Panc1 (cell line): ENCODE results near the gene ONECUT3. TPM values are rescaled to one million over a fixed set of nuclear protein-coding genes. Genes with fewer than 3 reads are reported as not detected.
A peak's percentile ranks its signal among the peaks of the same experiment; 100 is the strongest.

Experiments
- ATAC-seq: fragments of 200-7000 bp; cut with Tn5 transposase; 2 replicates; pipeline ENCODE4 v1.9.1; 2020; ENCODE audit warnings: mild to moderate bottlenecking, moderate library complexity
- BruUV-seq: library from RNA; stranded (reverse); fragments of 400-500 nt; replicated peaks from 2 replicates; lab custom pipeline; 2021; lab: Mats Ljungman, UMichigan
- CTCF ChIA-PET: fragments of 300-600 bp; sonication (Branson Sonifier 250); formaldehyde crosslinking; loops from one replicate; lab custom pipeline; 2022; ENCODE audit warnings: antibody characterized with exemption; lab: Charles Lee
- POLR2A ChIA-PET: fragments of 300-600 bp; sonication (Branson Sonifier 250); formaldehyde crosslinking; loops from one replicate; lab custom pipeline; 2022; ENCODE audit warnings: antibody characterized with exemption; lab: Charles Lee
- DNase-seq: peaks from one replicate; pipeline ENCODE4 v3.0.0-alpha.2; 2010; ENCODE audit warnings: low read depth, low spot score
- H3K27ac ChIP-seq: 2 replicates; pipeline ENCODE4 v1.5.1; 2011; ENCODE audit warnings: mild to moderate bottlenecking, low read length, inconsistent platforms
- H3K27me3 ChIP-seq: fragments of 200-500 bp; sonication (Bioruptor generic); 2 replicates; pipeline ENCODE4 v1.6.0; 2014; ENCODE audit warnings: low read length, inconsistent platforms; ENCODE audit not compliant: control insufficient read depth, insufficient read depth
- H3K36me3 ChIP-seq: fragments of 200-500 bp; sonication (Bioruptor generic); 2 replicates; pipeline ENCODE4 v1.5.1; 2014; ENCODE audit warnings: inconsistent platforms, mild to moderate bottlenecking, low read length, moderate library complexity; ENCODE audit not compliant: control insufficient read depth, insufficient read depth
- H3K4me1 ChIP-seq: 2 replicates; pipeline ENCODE4 v1.5.1; 2011; ENCODE audit warnings: inconsistent platforms, mild to moderate bottlenecking, low read length, moderate library complexity; ENCODE audit not compliant: control insufficient read depth, insufficient read depth
- H3K4me3 ChIP-seq, 2 experiments: 2 replicates each; pipeline ENCODE4 v1.5.1; 2011 to 2012; ENCODE audit warnings: low read depth in 2 of 2, low read length in 2 of 2, mild to moderate bottlenecking in 2 of 2, inconsistent platforms in 1 of 2, moderate library complexity in 1 of 2
- H3K9me3 ChIP-seq: fragments of 200-500 bp; sonication (Bioruptor generic); 2 replicates; pipeline ENCODE4 v1.5.1; 2014; ENCODE audit warnings: low read depth, mild to moderate bottlenecking, inconsistent platforms, low read length, moderate library complexity; ENCODE audit not compliant: control insufficient read depth, insufficient read depth
- CTCF ChIP-seq: fragments of 450-650 bp; IDR thresholded peaks from 2 replicates; pipeline ENCODE4 v1.5.1; 2017; ENCODE audit warnings: mild to moderate bottlenecking
- POLR2AphosphoS5 ChIP-seq: IDR thresholded peaks from 2 replicates; pipeline ENCODE4 v1.6.1; 2012; ENCODE audit warnings: mild to moderate bottlenecking, low read depth, low read length, moderate library complexity
- SIN3A ChIP-seq: IDR thresholded peaks from 2 replicates; pipeline ENCODE4 v1.6.1; 2012; ENCODE audit warnings: low read depth, mild to moderate bottlenecking, low read length, moderate library complexity, borderline replicate concordance; ENCODE audit not compliant: insufficient read depth
- TCF7L2 ChIP-seq: IDR thresholded peaks from 2 replicates; pipeline ENCODE4 v1.6.1; 2011; ENCODE audit warnings: mild to moderate bottlenecking, low read depth, low read length, inconsistent platforms
- in situ Hi-C: cut with HindIII; loops from 2 replicates; pipeline ENCODE4 v1.10.0; 2016; ENCODE audit warnings: low sequenced_read_pairs, low pct_unique_long_range_greater_than_20kb
- intact Hi-C: fragments of 100-400 bp; cut with micrococcal nuclease; formaldehyde crosslinking; loops from one replicate; pipeline ENCODE4 v1.10.0; 2022; ENCODE audit not compliant: unreplicated experiment
- total RNA-seq: library from RNA; stranded (reverse); gene quantifications from one replicate; pipeline ENCODE4 v1.2.1, GENCODE V29; 2021; ENCODE audit not compliant: unreplicated experiment
- TF ChIP-seq, protein P1 (sequence below), 2 experiments: IDR thresholded peaks; 2 replicates each; pipeline ENCODE4 v1.6.1; 2011 to 2012; ENCODE audit warnings: low read depth in 2 of 2, control low read depth in 1 of 2, low read length in 1 of 2, mild to moderate bottlenecking in 1 of 2, moderate library complexity in 1 of 2; ENCODE audit not compliant: insufficient read depth in 1 of 2

Gene ONECUT3
- total RNA-seq, 1 experiment from 2014 or later, result 16.5 TPM

DNA sequence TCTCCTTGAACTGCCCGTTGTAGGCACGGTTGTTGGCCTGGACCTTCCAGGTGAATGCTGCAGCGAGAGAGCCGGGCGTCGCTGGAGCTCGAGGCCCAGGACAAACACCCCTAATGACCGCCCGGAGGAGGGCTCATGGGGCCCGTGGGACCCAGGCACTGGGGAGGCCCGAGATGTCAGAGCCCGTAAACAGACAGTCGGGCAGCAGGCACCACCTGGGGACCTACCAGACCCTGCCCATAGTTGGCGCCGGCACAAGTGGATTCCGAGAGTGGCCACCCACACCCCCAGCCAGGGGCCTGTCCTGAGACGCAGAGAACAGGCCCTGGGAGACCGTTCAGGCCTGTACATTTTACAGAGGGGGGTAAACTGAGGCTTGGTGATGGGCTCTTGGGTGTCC lies 56.4 kb downstream of the ONECUT3 start:
- Histone ChIP-seq H3K27ac (no peak overlapping the region; the same call in 1 of the 2 replicates), H3K9me3 (no peaks in the 10 kb centered on the region), H3K27me3 (no peaks in the 10 kb centered on the region), H3K4me1 (peaks cover 12% of the 10 kb centered on the region; the same call in 1 of the 2 replicates), H3K4me3 (no peak overlapping the region), H3K36me3 (no peaks in the 10 kb centered on the region)
- in situ Hi-C loops, result no loop called here
- POLR2A ChIA-PET, result no interaction called here
- intact Hi-C loops, result no loop called here
- CTCF ChIA-PET, result no interaction called here
- TF ChIP-seq TCF7L2 (no peak), POLR2AphosphoS5 (no peak)
- no TSS peak for BruUV-seq
- ATAC-seq (no peak), DNase-seq (no peak)

DNA sequence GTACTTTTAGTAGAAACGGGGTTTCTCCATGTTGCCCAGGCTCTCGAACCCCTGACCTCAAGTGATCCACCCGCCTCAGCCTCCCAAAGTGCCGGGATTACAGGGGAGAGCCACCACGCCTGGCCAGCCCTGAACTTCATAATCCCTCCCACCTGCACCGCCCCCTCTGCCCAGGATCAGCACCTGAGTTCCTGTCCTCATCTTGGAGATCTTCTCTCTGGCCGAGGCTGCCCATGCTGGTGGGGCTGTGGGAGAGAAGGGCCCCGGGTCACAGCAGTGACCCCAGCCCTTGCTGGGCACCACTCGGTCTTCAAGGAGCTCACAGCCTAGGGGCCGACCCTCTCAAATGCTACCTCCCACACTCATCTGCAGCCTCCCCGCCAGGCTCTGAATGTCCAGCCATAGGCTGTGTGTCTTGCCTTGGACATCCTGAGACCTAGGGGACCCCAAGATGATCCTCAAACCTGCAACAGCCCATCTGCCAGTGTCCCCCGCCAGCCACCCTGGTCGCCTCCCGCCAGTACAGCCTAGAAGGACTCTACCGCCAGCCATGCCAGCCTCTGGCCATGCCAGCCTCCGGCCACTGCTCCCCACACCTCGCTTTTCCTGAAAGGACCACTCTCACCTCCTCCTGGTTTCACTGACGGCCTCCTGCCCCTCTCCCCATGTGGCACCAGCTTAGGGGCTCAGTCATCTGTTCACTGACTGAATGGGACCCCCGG lies 57.3 kb downstream of the ONECUT3 start:
- ChIA-PET CTCF (no interaction called here), POLR2A (no interaction called here)
- Histone ChIP-seq H3K4me3 (peak overlapping the region; percentile 57 to 70), H3K36me3 (no peaks in the 10 kb centered on the region), H3K27me3 (no peaks in the 10 kb centered on the region), H3K4me1 (peaks cover 16% of the 10 kb centered on the region; the same call in 1 of the 2 replicates), H3K9me3 (no peaks in the 10 kb centered on the region), H3K27ac (peak overlapping the region; percentile 88)
- BruUV-seq, result TSS peak; percentile 69
- DNase-seq (no peak), ATAC-seq (no peak)
- intact Hi-C loops, result no loop called here
- in situ Hi-C loops, result no loop called here
- TF ChIP-seq CTCF, result no peak
- TF ChIP-seq POLR2AphosphoS5, result no peak
- TF ChIP-seq TCF7L2, result no peak
- no peak for TF ChIP-seq SIN3A
- TF ChIP-seq, protein P1, sequence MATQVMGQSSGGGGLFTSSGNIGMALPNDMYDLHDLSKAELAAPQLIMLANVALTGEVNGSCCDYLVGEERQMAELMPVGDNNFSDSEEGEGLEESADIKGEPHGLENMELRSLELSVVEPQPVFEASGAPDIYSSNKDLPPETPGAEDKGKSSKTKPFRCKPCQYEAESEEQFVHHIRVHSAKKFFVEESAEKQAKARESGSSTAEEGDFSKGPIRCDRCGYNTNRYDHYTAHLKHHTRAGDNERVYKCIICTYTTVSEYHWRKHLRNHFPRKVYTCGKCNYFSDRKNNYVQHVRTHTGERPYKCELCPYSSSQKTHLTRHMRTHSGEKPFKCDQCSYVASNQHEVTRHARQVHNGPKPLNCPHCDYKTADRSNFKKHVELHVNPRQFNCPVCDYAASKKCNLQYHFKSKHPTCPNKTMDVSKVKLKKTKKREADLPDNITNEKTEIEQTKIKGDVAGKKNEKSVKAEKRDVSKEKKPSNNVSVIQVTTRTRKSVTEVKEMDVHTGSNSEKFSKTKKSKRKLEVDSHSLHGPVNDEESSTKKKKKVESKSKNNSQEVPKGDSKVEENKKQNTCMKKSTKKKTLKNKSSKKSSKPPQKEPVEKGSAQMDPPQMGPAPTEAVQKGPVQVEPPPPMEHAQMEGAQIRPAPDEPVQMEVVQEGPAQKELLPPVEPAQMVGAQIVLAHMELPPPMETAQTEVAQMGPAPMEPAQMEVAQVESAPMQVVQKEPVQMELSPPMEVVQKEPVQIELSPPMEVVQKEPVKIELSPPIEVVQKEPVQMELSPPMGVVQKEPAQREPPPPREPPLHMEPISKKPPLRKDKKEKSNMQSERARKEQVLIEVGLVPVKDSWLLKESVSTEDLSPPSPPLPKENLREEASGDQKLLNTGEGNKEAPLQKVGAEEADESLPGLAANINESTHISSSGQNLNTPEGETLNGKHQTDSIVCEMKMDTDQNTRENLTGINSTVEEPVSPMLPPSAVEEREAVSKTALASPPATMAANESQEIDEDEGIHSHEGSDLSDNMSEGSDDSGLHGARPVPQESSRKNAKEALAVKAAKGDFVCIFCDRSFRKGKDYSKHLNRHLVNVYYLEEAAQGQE (IDR thresholded peaks at IDR 0.05; ENCODE audit: insufficient read depth in 1 of 2, low read depth in 2 of 2, low read length in 1 of 2), result no peak

DNA sequence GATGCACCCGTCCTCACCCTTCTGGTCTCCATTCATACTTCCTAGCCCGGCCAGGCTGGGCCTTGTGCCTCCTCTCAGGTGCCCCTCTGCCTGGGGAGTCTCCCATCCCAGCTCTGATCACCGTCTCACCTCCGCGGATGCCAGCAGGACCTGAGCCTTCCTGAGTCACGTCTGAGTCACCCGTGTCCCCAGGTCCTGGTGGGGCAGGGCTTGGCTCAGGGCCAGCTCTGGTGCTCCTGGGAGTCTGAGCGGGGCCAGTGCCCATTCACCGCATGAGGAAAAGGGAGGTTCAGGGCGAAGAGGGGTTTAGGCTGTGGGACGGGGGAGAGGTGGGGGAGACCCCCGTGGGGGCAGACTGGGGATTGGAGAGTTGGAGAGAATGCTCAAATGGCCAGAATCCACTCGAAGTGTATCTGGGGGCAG lies 58.2 kb downstream of the ONECUT3 start:
- Histone ChIP-seq H3K36me3 (no peaks in the 10 kb centered on the region), H3K4me1 (peaks cover 16% of the 10 kb centered on the region; the same call in 1 of the 2 replicates), H3K4me3 (peak overlapping the region; percentile 57 to 70), H3K27me3 (no peaks in the 10 kb centered on the region), H3K9me3 (no peaks in the 10 kb centered on the region), H3K27ac (peak overlapping the region; percentile 88)
- ATAC-seq, result peak; percentile 62
- DNase-seq, result no peak
- intact Hi-C loops, result no loop called here
- in situ Hi-C loops, result no loop called here
- BruUV-seq, result no TSS peak
- peak; percentile 22; the same call in 1 of the 2 replicates for TF ChIP-seq POLR2AphosphoS5
- TF ChIP-seq SIN3A, result no peak
- CTCF ChIA-PET, result no interaction called here
- POLR2A ChIA-PET, result no interaction called here
